NCI-H510A (cell line): ENCODE data around the gene SLC13A3.
A peak's percentile ranks its signal among the peaks of the same experiment; 100 is the strongest.

ENCODE experiments used
- DNase-seq: peaks from one replicate; lab custom pipeline; 2025; lab: John Stamatoyannopoulos, UW

Gene SLC13A3

GRCh38 chr20:46652699-46653098 lies 1.4 kb upstream of the SLC13A3 start:
- no peak for DNase-seq

GRCh38 chr20:46650575-46651090 lies 626 bp downstream of the SLC13A3 start:
- DNase-seq, result no peak

GRCh38 chr20:46649965-46650542 lies 1.2 kb downstream of the SLC13A3 start:
- DNase-seq, result no peak

- no peak for DNase-seq
These were observed 1.7 kb downstream of the SLC13A3 start for GRCh38 chr20:46649650-46649949.

GRCh38 chr20:46648903-46649649 lies 2.2 kb downstream of the SLC13A3 start:
- DNase-seq, result no peak

- DNase-seq, result no peak
These were observed 3.8 kb downstream of the SLC13A3 start for GRCh38 chr20:46647469-46647868.

- DNase-seq, result no peak
These were observed 4.4 kb downstream of the SLC13A3 start for GRCh38 chr20:46646659-46647380.

GRCh38 chr20:46646122-46646521 lies 5.1 kb downstream of the SLC13A3 start:
- DNase-seq, result no peak

GRCh38 chr20:46644733-46645132 lies 6.5 kb downstream of the SLC13A3 start:
- no peak for DNase-seq

- no peak for DNase-seq
These were observed 7.1 kb downstream of the SLC13A3 start for GRCh38 chr20:46644160-46644559.

GRCh38 chr20:46642969-46643343 lies 8.3 kb downstream of the SLC13A3 start:
- no peak for DNase-seq

GRCh38 chr20:46642265-46642968 lies 8.8 kb downstream of the SLC13A3 start:
- no peak for DNase-seq

GRCh38 chr20:46641424-46641823 lies 9.8 kb downstream of the SLC13A3 start:
- DNase-seq, result no peak

- DNase-seq, result peak; percentile 17
These were observed 10.5 kb downstream of the SLC13A3 start for GRCh38 chr20:46640536-46641311.

GRCh38 chr20:46640044-46640443 lies 11.2 kb downstream of the SLC13A3 start:
- no peak for DNase-seq

- DNase-seq, result no peak
These were observed 11.7 kb downstream of the SLC13A3 start for GRCh38 chr20:46639587-46639986.

GRCh38 chr20:46638898-46639274 lies 12.4 kb downstream of the SLC13A3 start:
- DNase-seq, result no peak

GRCh38 chr20:46638134-46638897 lies 12.9 kb downstream of the SLC13A3 start:
- no peak for DNase-seq

- DNase-seq, result no peak
These were observed 13.7 kb downstream of the SLC13A3 start for GRCh38 chr20:46637427-46638133.

GRCh38 chr20:46637020-46637419 lies 14.2 kb downstream of the SLC13A3 start:
- DNase-seq, result no peak
